ENCODE measurements around the gene RNF111.
"Not testable (repeated sequence)": the region's sequence is repeated elsewhere in the genome, so short reads cannot be mapped to it uniquely, and the experiment has no call there.

RNF111 gene

GRCh38 chr15:59140422-59141226 lies 153.2 kb downstream of the RNF111 start:
- Histone ChIP-seq H3K4me1 (no peaks in the 10 kb centered on the region), H3K4me2 (ENCODE audit: low read length) (no peak overlapping the region), H2AFZ (no peak overlapping the region), H3K36me3 (ENCODE audit: control insufficient read depth, insufficient read depth, low read length) (no peaks in the 10 kb centered on the region), H3K9me3 (ENCODE audit: control insufficient read depth, low read length) (no peaks in the 10 kb centered on the region), H3K27me3 (ENCODE audit: control insufficient read depth, insufficient read depth, low read length) (no peaks in the 10 kb centered on the region), H3K79me2 (no peaks in the 10 kb centered on the region), H3K4me3 (ENCODE audit: low read depth, low read length) (no peak overlapping the region), H3K9ac (no peak overlapping the region), H3K27ac (no peak overlapping the region)
- TF ChIP-seq CTCF (IDR thresholded peaks at IDR 0.05): no peak

- H3K79me2 ChIP-seq: no peaks in the 10 kb centered on the region
- H3K36me3 ChIP-seq (ENCODE audit: control insufficient read depth, insufficient read depth, low read length): no peaks in the 10 kb centered on the region
- H3K9me3 ChIP-seq (ENCODE audit: control insufficient read depth, low read length): no peaks in the 10 kb centered on the region
- H3K9ac ChIP-seq: no peak overlapping the region
- no peak overlapping the region for H3K27ac ChIP-seq
- no peak for TF ChIP-seq CTCF (IDR thresholded peaks at IDR 0.05)
- H3K4me1 ChIP-seq: no peaks in the 10 kb centered on the region
- H3K27me3 ChIP-seq (ENCODE audit: control insufficient read depth, insufficient read depth, low read length): no peaks in the 10 kb centered on the region
- no peak overlapping the region for H3K4me2 ChIP-seq (ENCODE audit: low read length)
- no peak overlapping the region for H3K4me3 ChIP-seq (ENCODE audit: low read depth, low read length)
- no peak overlapping the region for H2AFZ ChIP-seq
Observed at GRCh38 chr15:59143281-59143680, 155.8 kb downstream of the RNF111 start.

- H3K27me3 ChIP-seq (ENCODE audit: control insufficient read depth, insufficient read depth, low read length); H3K4me2 ChIP-seq (ENCODE audit: low read length); H3K36me3 ChIP-seq (ENCODE audit: control insufficient read depth, insufficient read depth, low read length); H3K4me1 ChIP-seq; H2AFZ ChIP-seq; H3K9ac ChIP-seq; H3K9me3 ChIP-seq (ENCODE audit: control insufficient read depth, low read length); H3K4me3 ChIP-seq (ENCODE audit: low read depth, low read length); H3K27ac ChIP-seq; H3K79me2 ChIP-seq: not testable (repeated sequence)
Observed at GRCh38 chr15:59144594-59144993, 157.1 kb downstream of the RNF111 start.
